OCI-LY7 (cell line): ENCODE data around the gene GALNT17.

Source experiments
- CTCF ChIP-seq: fragments of 200-600 bp; sonication (generic); conservative IDR thresholded peaks from 2 replicates; pipeline ENCODE4 v1.5.1; 2014; ENCODE audit warnings: mild to moderate bottlenecking, antibody characterized with exemption, low read length, moderate library complexity, mixed read lengths
- EZH2phosphoT487 ChIP-seq: fragments of 200-600 bp; sonication (generic); IDR thresholded peaks from 2 replicates; pipeline ENCODE4 v1.6.1; 2018; ENCODE audit warnings: low read depth, borderline replicate concordance, mild to moderate bottlenecking, mixed run types, antibody characterized with exemption, low read length, moderate library complexity, mixed read lengths

GRCh38 chr7:71470326-71470725, 338.4 kb downstream of the GALNT17 start:
- TF ChIP-seq CTCF (no peak), EZH2phosphoT487 (no peak)
